NCI-H187 (cell line): ENCODE measurements around the gene WDR38.
A peak's percentile ranks its signal among the peaks of the same experiment; 100 is the strongest.

Experiments
- DNase-seq, 2 experiments: peaks; one replicate each; lab custom pipeline; 2025; lab: John Stamatoyannopoulos, UW

The WDR38 gene, protein sequence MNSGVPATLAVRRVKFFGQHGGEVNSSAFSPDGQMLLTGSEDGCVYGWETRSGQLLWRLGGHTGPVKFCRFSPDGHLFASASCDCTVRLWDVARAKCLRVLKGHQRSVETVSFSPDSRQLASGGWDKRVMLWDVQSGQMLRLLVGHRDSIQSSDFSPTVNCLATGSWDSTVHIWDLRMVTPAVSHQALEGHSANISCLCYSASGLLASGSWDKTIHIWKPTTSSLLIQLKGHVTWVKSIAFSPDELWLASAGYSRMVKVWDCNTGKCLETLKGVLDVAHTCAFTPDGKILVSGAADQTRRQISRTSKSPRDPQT

DNA sequence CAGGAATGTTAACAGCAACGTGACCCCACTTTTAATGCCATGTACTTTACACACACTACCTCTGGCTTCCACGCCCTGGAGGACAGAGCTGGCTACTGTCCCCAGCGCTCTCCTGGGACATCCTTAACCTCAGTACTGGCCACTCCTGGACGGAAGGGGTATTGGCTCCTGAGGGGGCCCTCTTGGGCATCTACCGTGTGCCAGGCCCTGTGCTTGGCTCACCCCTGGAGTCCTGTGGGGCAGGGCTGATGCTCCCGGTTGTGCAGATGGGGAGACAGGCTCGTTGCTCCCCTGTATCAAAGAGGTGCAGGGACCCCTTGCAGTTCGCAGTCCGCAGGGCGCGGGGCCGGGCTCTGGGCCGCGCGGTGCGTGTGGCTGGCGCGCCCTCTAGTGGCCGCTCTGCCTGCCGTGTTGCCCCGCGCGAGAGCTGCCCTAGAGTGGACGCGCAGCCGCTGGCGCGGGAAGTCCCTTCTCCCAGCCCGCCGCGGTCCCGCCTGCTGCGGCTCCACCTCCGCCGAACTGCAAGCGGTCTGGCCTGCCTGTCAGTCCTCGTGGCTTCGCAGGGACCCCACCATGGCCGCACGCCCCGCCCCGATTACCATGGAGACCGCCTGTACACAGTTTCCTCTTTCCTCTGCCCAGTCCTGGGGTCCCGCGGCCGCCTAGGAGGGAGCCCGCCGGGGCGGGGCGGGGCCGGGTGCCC, at the start of gene WDR38:
Gene WDR38 (plus strand): TSS at position 632 of the 703 bp plus-strand sequence. CDS start 72 bp downstream, outside the sequence.
- peak in 1 of 2 experiments; percentile 5 for DNase-seq

DNA sequence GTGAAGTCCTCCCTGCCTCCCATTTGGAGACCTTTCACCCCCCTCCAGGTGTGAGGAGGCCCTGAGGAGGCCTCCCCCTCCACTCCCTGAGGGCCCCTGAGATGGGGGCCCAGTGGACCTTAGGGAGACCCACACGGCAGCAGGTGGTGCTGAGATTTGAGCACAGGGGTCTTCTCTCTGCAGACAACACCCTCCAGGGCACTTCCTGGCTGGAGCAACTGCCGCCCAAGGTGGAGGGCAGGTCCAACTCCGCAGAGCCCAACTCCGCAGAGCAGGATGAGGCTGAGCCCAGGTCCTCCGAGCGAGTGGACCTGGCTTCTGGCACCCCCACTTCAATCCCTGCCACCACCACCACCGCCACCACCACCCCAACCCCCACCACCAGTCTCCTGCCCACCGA, 49.3 kb upstream of the WDR38 start:
- no peak for DNase-seq

DNA sequence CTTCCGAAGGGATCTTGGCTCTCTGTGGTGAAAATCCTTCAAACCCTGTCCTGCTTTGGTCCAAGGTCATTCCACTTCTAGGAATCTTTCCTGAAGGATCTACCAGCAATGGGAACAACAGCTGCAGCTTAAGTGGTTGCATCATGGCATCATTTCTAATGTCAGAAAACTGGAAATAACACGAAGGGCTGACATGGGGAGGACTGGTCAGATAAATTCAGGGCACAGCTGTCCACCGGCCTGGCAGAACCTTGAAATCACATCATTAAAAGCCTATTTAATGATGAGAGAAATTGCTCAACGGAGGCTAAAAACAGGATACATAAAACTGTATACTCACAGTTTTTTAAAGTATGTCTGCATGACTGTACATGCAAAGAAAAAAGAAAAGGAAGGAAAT, 48.1 kb upstream of the WDR38 start:
- no peak for DNase-seq

DNA sequence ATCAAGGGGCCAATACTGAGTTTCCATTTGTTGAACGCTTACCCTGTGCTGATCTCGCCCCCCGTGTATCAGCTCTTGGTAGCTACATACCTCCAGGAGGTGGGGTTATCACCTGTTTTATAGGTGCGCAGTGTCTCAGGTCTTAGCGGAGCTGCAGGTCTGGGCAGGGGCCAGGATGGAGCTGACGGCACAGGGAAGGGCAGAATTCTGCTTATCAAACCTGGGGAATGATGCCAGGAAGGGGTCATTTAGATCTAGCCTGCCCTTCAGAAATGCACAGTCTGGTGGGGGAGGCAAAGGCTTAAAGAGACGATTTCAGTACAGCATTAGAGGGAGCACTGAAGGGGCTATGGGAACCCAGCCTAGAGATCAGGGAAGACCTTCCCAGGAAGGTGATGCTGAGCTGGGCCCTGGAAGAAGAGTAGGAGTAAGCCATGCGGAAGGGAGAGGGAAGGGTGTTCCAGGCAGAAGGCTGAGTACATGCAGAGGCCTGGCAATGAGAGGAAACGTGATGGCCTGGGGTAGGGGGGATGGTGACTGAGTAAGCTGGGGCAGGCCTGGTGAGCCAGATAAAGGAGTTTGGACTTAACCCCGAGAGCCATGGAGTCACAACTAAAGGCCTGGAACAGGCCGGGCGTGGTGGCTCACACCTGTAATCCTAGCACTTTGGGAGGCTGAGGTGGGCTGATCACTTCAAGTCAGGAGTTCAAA, 44.9 kb upstream of the WDR38 start:
- no peak for DNase-seq

DNA sequence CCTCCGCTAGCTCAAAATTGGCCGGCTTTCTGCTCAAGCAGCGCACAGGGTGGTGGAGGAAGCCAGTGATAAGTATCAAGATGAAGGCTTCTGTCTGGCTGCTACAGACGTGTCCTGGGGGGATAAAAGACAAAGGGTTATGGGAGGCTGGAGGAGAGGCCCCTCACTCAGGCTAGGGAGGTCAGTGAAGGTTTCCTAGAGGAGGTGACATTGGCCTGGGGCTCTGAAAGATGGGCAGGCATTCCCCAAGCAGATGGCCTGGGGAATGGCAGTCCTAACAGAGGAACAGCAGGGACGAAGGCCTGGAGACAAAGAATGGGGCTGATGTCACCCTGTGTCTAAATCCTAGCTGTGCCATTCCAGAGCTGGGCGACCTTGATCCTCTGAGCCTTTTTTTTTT, 44.0 kb upstream of the WDR38 start:
- no peak for DNase-seq

DNA sequence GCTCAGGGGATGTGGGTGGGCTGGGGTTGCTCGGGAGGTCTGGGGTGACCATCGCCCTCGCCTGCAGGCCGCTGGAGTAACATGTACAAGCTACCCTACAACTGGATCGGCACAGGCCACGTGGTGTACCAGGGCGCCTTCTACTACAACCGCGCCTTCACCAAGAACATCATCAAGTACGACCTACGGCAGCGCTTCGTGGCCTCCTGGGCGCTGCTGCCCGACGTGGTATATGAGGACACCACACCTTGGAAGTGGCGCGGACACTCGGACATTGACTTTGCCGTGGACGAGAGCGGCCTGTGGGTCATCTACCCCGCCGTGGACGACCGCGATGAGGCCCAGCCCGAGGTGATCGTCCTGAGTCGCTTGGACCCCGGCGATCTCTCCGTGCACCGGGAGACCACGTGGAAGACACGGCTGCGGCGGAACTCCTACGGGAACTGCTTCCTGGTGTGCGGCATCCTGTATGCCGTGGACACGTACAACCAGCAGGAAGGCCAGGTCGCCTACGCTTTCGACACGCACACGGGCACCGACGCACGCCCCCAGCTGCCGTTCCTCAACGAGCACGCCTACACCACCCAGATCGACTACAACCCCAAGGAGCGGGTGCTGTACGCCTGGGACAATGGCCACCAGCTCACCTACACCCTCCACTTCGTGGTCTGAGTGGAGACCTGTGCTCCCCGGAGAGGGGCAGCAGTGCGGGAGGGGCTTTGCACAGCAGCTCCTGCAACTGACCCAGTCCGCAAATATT, 43.3 kb upstream of the WDR38 start:
- DNase-seq: no peak

DNA sequence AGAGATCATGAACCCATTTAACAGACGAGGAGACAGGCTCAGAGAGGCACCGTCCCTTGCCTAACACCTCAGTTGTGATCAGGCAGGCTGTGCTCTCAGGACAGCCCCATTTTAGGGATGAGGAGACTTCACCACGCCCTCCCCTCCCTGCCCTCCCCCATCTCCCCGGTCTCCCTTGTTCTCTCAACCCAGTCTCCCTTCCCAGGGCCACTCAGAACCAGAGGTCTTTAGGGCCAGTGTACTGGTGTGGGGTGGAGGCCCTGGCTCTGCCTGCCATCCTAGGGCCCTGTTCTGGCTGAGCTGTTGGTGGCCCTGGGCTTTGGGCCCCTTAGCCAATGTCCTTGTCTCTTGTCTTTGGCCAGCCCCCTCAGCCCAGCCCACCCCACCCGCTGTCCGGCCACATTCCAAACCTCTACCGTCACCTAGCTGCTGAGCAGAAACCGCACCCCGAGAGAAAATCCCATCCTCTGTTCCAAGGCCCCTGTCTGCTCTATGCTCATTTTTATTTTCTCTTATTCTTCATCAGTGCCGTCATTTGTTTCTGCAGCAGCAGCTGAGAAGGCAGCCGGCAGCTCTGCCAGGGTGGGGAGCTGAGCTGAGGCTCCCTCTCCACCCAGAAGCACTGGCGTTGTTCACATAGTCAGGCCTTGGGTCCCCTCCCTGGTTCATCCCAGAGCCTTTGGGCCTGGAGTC, 42.5 kb upstream of the WDR38 start:
- DNase-seq: no peak

DNA sequence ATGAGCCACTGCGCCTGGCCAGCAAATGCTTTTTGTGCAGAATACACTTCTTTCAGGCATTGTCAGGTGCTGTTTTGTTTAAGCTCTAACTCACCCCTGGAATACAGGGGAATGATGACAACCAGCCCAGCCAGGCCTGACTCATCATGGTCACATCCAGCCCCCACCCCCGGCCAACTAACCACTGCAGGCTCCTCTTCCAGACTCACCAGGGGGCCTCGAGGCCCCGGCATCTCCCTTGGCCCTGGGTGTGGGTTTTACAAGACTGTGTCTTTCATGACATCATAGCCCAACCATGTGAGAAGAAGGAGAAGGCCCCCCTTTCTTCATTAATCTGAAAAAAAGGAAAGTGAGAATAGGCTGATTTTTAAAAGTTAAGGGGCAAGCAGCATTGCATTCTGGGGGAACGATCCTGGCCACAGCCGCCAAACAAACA, 40.8 kb upstream of the WDR38 start:
- no peak for DNase-seq

DNA sequence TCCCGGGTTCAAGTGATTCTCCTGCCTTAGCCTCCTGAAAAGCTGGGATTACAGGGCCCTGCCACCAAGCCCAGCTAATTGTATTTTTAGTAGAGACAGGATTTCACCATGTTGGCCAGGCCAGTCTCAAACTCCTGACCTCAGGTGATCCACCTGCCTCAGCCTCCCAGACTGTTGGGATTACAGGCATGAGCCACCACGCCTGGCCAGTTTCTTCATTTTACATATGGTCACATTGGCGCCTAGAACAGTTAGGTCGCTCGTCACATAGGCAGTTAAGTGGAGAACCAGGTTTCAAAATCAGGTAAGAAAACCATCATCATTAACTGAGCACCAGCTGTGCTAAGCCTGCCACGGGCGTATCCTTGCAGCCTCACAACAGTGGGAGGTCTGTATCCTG, 40.2 kb upstream of the WDR38 start:
- DNase-seq: no peak

DNA sequence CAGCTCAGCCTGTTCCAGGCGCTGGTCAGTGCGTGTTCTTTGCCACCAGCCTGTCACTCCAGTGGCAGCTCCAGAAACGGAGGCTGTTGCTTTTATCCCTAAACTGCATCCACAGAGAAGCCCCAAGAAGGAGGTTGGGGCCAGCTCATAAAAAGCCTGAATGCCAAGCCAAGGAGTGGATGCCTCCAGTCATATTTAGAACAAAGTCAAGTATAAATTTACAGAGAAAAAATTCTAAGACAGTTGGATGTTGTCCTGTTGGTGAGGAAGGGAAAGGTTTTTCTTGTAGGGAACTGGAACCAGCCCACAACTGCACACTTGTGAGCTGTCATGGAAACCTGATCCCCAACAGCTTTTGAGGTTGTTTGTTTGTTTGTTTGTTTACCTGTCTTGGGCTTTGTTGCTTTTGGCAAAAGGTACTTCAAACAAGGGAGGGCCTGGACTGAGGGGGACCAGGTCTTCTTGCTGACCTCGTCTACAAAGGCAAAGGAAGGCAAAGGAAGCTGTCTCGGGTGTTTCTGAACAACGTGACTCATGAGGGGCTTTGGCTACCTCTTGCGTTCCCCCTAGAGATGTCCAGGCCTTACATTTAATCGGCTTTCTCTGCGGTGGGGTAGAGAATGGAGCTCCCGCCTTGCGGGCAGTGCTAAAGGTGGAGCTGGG, 39.6 kb upstream of the WDR38 start:
- DNase-seq: no peak

DNA sequence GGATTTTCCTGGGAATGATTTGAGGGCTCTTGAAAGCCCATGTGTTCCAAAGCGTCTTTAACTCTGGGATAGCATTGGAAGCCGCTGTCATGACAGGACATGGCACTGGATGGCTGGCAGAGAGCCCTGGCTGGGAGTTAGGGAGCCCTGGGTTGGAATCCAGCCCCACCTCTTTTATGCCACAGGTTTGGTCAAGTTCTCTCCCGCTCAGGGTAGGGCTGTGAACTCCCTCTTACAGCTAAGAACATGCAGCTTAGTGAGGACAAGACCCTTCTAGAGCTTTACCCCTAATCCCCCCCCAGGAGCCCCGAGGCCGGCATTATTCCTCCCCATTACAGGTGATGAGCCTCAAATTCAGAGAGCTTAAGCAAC, 39.1 kb upstream of the WDR38 start:
- DNase-seq: no peak

DNA sequence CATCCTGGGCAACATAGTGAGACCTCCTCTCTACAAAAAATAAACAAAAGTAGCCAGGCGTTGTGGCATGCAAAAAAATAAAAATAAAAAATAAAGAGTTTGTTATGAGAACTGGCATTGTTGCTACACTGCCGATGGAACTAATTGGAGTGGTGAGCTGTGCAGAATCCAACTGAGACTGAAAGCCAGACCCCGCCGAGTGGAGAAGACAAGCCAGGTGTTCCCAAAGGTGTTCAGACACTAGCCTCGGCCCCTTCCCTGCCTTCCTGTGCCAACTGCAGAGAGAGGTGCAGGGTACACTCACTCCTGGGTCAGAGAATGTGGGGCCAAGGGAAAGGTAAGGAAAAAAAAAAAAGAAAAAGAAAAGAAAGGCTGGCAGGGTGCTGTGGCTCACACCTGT, 37.7 kb upstream of the WDR38 start:
- DNase-seq: no peak

DNA sequence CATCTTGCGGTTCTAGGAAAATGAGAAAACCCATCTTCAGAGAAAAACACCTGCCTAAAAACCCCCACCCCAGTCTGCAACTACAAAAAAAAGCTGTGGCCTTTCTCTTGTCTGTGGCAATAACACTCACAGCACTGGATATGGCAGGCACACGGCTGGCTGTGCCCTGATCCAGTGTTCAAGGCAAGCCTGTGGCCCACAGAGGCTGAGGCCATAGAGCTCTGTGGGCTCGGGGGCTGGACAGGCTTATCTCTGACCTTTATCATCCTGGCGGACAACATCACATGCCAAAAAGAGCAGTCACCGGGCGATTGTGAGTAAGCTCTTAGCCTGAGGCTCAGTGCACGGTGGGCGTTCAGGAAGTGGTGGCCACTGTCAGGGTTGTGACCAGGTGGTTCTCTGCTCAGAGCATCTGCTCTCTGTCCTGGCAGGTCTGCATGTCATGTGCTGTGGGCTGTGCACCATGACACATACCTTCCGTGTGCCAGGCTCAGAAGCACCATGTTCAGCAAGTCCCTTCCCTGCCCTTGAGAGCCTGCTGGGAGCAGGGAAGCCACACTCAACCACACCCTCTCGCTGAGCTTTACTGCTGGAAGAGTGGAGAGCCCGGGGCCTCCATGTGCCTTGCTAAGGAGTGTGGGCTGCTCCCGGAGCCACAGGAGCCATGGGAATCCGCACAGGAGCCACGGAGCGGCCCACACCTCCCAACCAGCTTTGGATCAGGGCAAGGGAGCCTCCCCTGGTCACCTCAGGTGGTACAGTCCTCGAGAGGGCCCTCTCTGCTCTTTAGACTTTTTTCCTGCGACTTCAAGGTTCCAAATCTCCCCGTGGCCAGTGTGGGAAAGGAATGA, 34.6 kb upstream of the WDR38 start:
- no peak for DNase-seq

DNA sequence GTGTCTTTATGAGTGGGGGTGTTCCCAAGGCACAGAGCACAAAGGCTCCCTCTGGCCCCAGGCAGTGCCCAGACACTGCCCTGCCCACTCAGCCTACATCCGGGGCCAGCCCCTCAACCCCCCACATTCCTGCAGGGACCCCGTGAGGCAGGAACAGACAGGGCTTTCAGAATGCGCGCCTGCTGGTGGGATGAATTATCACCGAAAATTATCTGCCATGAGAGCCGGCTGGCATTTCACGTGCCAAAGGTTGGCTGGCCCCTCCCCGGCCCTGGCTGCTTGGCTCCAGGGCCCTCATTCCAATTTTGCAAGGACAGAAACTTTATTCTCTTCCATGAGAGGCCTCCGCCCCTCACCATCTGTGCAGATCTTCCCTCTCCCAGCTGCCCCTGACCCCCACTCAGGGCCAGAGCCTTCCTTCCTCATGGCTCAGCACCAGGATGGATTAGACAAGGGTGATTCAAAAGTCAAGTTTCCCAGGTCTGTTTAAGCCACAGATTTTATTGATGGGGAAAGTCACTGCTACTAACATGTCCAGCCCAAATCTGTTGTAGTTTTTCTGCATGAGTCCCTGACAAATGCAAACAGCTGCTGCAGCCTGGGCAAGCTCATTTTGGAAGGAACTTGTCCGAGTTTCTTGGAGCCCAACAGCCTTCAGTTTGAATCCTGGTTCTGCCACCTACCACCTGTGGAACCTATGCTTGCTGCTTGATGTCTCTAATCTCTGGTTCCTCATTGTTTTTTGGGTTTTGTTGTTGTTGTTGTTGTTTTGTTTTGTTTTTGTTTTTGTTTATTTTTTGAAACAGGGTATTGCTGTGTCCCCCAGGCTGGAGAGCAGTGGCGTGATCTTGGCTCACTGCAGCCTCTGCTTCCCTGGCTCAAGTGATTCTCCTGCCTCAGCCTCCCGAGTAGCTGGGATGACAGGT, 32.3 kb upstream of the WDR38 start:
- no peak for DNase-seq

DNA sequence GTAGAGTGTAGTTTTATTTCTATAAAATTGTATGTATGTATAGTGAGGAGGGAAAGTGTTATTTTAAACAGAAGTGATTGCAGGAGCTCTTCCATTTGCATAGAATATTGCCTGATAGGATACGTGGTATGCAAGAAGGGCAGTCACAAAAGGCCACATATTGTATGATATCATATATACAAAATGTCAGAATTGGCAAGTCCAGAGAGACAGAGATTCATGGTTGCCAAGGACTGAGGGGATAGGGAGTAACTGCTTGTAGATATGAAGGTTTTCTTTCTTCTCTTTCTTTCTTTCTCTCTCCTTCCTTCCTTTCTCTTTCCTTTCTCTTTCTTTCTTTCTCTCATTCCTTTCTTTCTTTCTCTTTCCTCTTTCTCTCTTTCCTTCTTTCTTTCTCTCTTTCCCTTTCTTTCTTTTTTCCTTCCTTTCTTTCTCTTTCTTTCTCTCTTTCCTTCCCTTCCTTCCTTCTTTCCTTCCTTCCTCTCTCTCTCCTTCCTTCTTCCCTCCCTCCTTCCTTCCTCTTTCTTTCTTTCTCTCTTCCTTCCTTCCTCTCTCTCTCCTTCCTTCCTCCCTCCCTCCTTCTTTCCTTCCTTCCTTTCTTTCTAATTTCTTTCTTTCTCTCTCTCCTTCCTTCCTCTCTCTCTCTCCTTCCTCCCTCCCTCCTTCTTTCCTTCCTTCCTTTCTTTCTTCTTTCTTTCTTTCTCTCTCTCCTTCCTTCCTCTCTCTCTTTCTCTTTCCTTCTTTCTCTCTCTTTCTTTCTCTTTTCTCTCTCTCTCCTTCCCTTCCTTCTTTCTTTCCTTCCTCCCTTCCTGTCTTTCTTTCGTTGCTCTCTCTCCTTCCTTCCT, 24.5 kb upstream of the WDR38 start:
- no peak for DNase-seq

DNA sequence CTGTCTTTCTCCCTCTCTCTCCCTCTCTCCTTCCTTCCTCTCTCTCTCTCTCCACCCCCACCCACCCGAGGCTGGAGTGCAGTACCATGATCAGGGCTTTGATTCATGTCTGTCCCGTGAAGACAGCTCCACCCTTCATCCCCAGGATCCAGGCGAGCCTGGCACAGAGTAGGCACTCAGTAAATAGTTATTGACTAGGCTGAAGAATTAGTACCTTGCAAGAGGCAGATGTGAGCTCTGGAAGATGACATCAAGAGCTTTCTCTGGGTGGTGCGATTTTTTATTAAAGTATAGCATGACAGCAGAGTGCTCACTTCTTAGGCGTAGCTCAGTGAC, 24.0 kb upstream of the WDR38 start:
- no peak for DNase-seq

DNA sequence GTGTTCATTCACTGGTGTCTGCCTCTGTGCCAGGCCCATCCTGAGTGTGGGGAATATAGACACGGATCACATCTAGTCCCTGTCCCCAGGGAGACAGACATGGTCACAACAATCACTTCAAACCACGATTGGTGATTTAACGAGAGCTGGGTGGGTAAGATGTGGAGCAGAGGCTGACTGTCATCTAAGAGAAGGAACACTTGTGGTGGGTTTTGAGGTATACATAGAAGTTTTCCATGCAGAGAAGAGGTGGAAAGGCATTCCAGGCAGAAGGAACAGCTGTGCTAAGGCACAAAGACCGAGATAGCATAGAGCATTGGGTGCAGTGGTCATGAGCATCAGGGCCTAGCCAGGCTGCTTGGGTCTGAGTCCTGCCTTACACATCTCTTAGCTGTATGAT, 22.7 kb upstream of the WDR38 start:
- no peak for DNase-seq

DNA sequence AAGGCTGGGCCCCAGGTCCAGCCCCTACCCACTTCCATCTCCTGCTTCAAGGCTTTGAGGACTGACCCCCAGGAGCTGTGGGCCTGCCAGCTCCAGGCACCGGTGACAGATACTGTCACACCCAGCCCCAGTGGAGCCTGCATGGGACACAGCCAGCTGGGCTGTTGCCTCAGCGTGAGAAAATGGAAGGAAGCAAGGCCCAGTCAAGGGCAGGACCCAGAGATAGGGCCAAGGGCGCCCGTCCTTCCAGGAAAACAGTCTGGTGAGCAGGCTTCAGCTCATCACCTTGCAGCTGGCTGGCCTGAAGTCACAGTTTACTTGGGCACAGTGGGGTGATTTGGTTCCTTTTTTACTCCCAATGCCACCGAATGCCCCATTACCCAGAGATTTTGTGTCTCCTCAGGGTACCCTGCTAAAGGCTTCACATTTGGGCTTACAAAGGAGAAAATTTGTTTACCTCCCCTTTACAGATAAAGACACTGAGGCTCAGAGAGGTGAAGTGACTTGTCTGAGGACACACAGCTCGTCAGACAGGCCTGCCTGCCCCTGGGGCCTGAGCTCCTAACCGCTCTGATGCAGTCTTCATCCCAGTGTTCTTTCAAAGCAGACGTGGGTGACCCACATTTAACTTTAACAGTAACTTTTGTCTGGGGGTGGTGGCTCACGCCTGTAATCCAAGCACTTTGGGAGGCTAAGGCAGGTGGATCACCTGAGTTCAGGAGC, 21.5 kb upstream of the WDR38 start:
- no peak for DNase-seq
